CD4-positive, alpha-beta T cell treated with Interleukin-15 for 1 hour (primary cell): Measurements from ENCODE around the gene GRM8.

Experiments used
- DNase-seq: peaks from one replicate; pipeline ENCODE4 v3.0.0-alpha.2; 2020

GRM8 gene

DNA sequence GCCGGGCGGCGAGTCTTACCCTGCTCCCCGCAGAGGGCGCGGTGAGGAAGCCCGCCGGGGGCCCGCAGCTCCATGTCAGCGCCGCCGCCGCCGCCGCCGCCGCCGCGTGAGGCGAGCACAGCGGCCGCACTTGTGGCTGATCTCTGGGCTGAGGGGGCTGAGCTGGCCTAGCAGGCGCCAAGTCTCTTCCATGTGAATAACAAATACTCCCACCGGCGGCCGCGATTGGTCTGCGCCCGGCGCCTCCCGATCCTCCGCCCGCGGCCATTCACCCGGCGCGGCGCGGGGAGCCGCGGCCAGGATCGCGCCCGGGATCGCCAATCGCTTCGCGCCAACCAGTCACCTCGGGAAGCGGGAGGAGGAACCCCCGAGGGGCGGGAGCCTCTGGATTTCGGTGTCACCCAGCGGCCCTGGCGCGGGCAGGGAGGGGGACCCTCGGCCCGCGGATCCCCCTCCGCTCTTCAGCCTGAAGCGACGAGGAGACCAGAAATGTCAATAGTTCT, at the start of gene GRM8:
TSS of gene GRM8 (minus strand) at position 164 of the 503 bp plus-strand sequence.
- no peak for DNase-seq

DNA sequence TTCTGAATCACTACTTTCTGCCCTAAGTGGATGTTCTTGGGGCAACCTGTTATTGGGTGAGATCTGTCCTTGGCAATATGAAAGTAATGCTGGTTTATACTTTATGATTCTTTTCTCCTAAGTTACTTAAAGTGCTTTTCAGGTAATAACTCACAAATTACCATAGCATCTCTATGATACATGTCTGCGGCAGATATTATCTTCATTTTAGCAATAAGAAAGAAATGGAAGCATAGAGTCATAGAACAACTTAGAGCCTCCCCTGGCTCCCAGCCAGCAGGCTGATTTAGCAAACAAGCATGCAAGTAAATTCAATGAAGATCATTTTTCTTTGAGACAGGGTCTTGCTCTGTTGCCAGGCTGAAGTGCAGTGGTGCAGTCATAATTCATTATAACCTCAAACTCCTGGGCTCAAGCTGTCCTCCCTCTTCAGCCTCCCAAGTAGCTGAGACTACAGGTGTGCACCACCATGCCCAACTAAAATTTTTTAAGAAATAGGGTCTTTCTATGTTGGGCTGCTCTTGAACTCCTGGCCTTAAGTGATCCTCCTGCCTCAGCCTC, 38.1 kb upstream of the GRM8 start:
- no peak for DNase-seq

DNA sequence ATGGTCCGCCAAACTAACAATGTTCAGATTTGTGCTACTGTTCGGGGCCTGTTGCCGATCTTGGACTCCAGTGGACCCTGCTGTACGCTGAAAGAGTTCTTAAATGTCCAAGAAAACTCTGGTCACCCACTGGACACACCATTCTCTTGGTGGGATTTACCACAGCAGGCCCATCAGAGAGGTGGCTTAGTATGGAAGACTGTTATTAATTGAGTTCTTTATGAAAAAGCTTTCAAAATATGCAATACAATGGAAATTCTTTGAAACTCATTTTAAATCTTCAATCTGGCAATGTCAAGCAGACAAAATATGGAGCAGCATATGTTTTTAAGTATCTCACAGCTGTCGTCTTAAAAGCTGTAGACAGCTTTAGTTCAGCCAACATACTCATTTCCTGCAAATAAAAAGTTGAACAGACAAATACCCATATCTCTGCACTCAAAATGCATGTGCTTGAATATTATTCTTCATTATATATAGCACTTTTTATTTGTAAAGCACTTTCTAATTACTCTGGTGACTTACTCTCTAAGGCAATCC, 37.4 kb upstream of the GRM8 start:
- no peak for DNase-seq

DNA sequence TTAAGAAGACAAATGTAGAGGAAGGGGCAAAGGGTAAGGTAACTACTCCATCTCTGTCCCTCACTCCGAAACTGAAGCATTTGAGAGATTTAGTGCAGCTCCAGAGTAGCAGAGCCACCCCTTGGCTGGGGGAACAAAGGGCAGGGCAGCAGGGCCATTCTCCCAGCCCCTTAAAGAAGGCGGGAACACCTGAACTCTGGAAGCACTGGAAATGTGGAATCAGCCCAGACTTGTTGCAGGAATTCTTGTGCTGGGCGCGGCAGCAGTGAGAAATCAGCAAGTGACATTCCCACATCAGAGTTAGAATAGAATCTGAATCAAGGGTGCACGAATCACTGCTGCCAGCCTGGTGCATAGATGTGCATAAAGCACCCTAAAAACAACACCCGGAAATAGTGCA, 34.4 kb upstream of the GRM8 start:
- DNase-seq: no peak

DNA sequence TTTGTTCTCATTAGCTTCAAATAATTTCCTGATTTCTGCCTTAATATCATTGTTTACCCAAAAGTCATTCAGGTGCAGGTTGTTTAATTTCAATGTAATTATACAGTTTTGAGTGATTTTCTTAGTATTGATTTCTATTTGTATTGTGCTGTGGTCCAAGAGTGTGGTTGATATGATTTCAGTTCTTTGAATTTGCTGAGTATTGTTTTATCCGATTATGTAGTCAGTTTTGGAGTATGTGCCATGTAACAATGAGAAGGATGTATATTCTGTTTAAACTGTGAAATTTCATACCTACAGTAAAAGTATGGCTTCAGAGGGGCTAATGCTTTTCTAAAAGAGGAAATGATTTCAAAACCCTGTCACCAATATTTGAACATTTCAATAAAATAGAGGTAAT, 17.4 kb upstream of the GRM8 start:
- no peak for DNase-seq

DNA sequence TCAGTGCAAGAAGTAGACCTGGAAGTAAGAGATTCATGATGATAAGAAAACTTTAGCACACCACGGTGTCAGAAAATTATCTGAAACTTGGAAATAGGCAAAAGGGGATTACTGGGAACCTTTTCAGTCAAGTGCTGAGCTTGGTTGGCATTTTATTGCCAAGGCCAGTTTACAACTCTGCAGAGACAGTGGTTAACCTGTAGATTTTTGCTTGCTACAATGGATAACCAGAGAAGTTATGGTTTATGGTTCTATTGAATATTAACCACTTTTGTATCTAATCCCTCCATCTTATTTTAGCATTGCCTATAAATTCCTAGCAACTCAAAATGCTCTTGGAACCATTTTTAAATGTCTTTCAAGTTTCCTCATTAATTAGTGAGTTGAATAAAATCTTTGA, 13.3 kb upstream of the GRM8 start:
- no peak for DNase-seq

DNA sequence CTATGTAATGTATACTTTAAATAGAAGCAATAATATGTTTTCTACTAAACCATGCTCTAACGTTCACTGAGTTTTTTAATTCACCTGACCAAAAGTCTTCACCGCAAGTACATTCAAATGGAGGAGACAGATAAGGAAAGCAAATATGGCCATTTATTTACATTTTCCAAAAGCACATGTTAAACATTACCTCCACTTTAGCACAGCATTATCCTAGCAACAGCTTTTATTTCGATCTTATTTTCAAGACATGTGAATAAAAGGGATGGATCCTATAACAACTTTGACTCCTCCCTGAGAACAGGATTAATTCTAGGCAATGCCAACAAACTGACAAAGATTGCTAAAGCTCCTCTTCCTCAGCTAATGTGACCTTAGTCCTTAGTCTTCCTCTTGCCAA, 11.5 kb upstream of the GRM8 start:
- no peak for DNase-seq

DNA sequence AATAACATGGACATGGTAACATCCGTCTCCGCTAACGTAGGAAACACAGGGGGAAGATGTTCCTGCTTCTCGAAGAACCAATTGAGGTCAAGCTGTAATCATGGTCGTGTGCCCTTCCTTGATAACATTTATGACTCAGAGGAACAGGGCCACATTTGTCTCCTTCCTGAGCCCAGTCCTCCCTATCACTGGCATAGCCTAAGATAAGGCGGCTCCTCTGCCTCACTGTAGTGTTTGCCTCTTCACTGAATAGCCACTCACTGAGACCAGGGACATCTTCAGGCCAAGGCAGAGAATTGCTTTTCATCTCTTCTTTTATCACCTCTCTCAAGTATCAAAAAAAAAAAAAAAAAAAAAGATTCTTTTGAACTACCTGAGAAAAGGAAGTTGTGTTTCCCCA, 5.4 kb upstream of the GRM8 start:
- DNase-seq: no peak

DNA sequence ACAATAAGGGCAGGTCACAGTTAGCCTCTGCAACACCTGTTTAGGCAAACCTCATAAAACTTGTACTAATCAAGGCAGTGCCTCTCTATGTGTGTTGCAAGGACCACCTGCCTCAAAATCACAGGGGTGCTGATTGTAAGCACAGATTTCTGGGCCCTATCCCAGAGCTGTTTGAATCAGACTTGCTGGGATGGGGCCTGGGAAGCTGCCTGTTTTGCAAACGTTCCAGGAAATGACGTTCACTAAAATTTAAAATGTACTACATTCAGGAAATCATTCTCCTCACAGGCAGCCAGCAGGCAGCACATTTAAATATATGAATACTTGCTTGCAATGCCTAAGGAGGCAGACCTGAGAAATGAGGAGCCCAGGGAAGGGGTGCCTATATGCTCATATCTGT, 4.3 kb upstream of the GRM8 start:
- no peak for DNase-seq

DNA sequence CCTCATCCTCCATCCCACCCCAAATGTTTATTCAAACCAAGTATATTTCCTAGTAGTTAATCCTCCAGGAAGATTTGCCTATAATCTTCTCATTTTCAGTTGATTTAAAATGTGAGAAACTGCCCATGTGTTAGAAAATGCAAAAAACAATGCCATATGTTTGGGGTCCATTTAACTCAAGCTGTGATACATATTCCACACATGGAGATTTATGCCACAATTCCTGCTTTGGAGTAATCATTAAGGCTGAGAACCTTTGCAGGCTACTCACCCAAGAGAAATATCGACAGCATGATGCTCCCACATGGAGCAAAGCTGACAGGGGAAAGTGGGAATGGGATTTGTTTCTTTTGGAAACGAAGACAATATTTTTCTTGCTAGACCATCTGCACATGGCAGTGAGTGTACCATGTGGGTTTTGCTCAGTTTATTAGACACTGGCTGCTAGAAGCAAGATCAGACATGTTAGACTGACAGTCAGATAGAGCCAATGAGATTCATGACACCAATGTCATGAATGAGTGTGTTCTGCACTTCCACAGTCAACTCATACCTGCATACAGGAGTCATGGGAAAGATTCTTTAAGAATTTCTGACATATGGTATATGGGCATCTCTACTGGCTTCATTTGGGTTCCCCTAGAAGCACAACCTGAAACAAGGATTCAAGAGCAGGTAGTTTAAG, 3.4 kb upstream of the GRM8 start:
- DNase-seq: no peak

DNA sequence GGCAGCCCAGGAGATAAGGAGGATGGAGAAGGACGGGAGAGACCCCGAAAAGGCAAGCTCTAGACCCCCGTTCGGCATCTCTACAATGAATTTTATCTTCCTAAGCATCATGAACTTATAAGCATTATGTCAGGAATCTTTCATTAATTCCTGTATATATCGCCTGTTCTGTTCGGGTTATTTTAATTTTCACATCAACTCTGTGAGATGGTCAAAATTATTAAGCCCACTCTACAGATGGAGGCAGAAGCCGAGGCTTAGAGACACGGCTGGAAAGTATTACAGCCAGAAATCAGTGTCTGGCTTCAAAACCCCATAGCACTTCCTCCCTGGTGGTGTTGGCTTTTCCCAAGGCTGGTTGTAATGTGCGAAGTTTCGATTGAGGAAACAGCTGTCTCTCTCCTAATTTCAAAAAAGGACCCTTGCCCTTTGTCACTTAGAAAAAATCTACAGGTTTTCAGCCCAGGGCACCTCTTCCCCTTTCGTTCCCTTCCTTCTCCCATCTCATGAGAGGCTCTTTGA, 1.5 kb upstream of the GRM8 start:
- DNase-seq: no peak

DNA sequence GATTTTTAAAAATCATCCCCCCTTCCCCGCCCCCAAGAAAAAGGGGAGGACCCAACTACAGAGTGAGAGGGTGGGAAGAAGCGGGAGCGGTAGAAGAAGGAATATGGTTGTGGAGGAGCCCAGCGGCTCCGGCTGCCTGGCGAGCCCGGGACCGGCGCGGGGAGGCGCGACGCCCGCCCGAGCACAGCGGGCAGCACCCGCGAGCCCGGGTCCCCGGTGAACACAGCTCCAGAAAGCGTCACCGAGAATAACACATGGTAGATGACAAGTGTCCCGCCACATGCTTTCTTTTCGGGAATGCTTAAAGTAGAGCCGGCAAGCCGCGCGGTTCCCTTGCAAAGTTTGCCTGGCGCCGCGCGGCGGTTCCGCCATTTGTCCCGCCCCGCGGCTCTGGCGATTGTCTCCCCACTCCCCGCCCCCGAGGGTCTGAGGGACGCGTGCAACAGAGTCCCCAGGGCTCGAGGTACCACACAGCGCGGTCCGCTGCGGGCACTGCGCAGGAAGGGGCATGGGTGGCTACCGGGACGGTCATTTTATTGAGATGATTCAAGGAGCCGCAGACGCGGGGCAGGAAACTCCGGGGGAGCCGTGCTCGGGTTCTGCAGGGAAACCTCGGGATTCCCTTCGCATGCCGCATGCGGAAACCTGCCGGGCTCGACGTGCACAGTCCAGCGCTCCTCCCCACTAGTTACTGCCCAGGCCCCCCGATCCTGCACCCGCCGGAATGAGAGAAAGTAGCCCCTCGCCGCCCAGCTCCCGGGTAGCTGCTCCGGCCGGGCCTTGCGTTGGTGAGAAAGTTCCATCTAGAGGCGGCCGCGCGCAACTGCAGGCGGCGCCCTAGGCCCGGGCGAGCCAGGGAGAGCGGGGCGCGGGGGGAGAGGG, 781 bp upstream of the GRM8 start:
- peak; percentile 36 for DNase-seq

DNA sequence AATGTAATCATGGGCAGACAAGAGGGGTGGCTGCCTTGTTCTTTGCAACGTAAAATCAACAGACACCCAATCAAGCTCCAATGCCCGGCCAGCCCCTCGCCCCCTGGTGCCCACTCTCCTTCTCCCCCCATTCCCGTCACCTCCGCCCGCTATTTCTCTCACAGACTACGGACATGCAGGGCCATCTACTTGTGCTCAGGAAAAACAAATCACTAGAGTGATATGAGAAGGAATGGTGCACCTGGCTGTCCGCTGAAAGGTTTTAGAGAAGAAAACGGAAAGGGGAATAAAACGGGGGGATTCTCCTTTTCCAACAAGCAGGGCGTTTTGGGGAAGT, 396 bp downstream of the GRM8 start:
- no peak for DNase-seq

DNA sequence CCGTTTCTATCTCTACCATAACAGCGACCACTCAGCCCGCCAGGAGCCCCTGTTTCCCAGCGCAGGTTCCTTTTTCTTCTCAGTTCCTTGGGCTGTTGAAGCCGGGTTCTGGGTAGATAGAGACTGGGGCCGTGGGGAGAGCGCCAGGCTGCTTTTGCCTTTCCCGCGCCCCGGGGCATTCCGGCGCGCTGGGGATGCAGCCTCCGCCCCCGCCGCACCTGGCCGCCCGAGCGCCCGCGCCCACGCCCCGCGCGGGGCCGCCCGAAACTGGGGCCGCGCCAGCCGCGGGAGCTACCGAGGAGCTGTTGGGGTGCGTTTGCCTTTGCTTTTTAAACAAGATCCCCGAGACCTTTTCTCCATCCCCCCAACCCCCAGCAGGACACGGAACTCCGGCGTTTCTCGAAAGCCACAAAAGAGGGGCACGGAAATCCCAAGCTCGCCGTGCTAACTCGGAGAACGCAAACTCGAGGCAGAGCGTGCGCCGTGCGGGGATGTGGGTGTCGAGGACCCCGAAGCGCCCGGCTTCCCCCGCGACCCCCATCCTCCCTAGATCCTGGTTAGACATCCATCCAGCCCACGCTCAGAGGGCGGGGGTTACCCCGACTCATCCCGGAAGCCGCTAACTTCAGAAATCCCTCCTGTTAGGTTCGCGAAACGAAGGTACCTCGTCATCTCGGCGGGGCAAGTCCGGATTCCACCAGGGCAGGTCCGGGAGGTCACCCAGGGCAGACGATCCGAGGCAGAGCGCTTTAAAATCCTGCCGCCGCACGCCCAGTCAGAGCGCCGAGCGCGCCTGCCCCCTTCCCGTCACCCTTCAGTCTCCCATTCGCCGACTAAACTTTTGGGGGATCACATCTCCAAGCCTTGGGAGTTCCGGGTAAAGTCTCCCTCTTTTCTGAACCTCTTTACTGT, 1.0 kb downstream of the GRM8 start:
- DNase-seq: no peak

DNA sequence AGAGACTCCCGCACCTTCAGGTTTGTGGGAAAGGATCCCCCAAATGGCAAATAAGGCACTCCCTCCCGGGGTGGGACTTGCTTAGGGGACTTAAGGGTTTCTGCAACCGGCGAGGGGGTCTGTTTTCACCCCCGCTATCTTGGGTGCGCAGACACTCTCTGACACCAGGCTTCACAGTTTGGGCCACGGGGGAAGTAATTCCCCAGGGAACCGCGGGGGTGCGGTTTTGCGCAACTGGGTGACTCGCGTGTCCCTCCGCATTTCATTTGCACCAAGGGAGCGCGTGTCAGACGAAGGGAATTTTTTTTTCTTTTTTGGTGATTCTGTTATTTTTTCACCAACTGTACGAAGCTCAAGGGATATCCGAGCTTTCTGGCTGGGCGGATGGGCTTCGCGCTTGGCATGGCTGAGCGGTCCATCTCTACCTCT, 1.7 kb downstream of the GRM8 start:
- no peak for DNase-seq

DNA sequence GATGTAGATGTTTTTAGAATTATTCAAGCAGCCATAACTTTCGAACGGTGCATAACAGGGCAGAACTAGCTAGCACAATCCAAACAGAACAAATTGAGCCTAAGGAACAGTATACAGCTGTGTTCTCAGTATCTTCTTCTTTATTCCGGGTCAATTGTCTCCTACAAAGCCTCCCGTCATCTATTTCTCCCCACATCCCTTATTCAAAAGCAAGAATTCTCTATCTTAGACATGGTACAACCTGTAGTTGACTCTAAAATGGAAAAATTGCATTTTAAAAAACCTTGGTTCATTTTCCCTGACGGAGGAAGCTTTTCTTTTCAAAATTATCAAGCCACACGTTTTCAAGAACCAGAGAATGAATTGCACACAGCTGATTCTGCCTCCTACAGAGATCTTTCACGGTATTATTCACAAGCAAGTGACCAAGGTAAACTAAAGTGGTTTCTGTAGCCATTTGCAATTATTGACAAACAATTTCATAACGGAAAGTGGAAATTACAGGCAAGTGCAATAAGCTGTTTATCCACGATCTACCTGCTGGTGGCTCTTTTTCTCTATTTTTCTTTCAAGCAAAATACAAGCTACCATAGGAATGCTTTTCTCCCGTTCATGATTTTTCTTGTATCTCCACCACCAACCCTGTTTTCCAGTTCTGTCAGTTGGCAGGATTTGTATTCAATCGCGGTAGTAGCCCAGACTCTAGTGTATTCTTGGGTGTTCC, 2.3 kb downstream of the GRM8 start:
- DNase-seq: no peak

DNA sequence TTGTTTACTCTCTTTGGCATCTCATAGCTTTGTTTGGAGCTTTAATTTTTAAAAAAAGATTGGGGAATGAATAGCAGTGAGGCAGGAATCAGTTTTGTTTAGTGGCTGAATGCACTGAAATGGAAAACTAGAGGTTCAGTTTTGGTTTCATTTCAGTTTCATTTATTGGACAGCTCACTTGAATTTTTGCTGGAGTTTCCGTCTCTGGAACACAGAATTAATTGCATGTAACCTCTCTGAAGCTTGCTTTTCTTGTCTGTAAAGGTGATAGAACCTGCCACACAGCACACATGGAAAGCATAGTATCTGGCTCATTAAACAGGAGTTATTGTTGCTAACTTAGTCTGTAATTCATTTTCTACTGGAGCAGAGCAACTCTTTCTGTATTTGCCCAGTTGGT, 7.1 kb downstream of the GRM8 start:
- DNase-seq: no peak

DNA sequence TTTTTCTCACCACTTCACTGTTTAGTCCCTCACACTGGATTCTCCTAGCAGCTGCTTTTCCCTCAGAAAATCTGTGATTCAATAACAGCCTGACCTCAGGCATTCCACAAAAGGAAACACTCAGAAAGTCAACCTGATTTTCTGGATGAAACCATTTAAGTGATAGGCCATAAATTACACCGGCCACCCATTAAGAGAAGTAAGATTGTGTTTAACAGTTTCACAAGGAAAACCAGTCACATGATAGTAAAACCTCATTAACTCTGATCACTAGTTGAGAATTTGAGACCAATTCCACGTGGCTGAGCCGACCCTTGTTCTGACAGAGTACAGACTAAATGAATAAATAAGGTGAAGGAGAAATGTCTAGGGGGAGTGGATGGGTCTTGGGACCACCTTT, 7.7 kb downstream of the GRM8 start:
- no peak for DNase-seq

DNA sequence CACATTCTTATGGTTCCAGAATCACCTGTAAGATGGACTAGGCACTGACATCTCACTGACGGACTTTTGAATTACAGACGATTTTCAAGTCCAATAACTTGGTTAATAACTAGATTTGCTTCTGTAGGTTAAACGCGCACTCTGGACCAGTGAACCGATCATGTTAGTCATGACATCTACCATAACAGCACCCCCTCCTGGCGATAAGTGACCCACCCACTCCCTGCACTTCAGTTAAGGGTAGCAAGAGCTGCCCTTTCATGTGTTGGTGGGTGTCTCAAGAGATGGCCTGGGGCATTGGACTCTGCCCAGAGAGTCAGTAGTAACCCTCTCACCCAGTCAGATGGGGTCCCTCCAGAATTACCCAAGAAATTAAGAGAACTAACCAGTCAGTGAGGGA, 12.9 kb downstream of the GRM8 start:
- DNase-seq: no peak

DNA sequence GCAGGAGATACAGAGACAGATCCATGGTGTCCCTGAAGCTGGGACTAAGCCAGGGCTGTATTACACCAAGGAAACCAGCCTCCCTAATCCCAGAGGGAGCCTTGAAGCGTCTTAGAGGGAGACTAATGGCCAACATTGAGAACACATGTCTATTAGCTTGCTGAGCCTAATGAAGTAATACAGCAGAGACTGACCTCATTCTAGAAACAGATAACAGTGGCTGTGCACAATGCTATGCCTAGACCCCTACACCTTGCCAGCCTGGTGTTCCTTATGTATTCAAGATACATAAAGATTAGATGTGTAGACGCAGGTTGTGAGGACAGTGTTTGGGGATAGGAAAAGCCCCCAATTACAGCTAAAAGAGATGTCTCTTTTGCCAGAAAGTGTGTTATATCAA, 19.1 kb downstream of the GRM8 start:
- DNase-seq: no peak

DNA sequence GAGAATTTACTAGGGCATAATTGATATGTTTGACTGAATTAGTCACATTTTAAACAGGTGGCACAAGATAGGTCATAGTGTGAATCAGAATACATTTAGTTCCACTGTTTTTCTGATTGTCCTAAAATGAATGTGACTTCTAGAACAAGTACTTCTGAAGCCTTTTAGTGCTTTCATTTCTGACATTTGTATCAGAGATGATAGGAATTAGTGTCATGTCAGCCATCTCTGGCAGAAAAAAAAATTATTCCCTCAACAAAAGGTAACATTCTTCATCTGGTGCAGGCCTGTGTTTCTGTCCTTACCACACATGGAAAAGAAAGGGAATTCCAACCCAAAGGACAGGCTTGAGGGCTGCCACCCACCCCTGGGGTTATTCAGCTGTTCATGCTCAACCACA, 21.3 kb downstream of the GRM8 start:
- DNase-seq: no peak
